ENCODE data around the gene TBK1.

DNA sequence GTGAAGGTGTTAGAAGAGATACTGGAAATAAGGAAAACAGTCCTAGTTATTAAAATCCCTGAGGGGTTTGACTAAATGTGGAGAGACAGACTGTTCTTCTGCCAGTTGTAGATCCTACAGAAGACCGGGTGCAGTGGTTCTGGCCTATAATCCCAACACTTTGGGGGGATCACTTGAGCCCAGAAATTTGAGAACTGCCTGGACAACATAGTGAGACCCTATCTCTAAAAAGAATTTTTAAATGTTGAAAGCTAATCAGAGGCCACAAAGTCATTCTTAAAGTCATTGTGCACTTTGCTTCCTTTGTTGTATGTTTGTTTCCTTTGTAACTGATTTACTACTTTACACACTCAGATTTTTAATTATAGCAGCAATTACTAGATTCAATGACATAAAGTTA, 97.2 kb downstream of the TBK1 start:
- no peak for TF ChIP-seq POLR2A (IDR thresholded peaks at IDR 0.05; ENCODE audit: low read depth, low read length)
- TF ChIP-seq POLR2AphosphoS5 (IDR thresholded peaks at IDR 0.05; ENCODE audit: low read depth, low read length), result no peak
- no peak for TF ChIP-seq POU2F2 (IDR thresholded peaks at IDR 0.05; ENCODE audit: low read depth, low read length)
- TF ChIP-seq SPI1 (IDR thresholded peaks at IDR 0.05; ENCODE audit: low read depth, low read length), result no peak

Data from GM12891 (cell line).